A204.1 (cell line): ENCODE data around the gene CSMD2.
"Not testable (repeated sequence)": the region's sequence is repeated elsewhere in the genome, so short reads cannot be mapped to it uniquely, and the experiment has no call there.

Experiments used
- FAIRE-seq: peaks from 2 replicates; lab custom pipeline; 2012; peaks lifted over from hg19 to GRCh38; lab: Jason Lieb, UNC

The CSMD2 gene

GRCh38 chr1:34108269-34108668, 56.8 kb downstream of the CSMD2 start:
- no peak for FAIRE-seq

GRCh38 chr1:34101151-34101550, 63.9 kb downstream of the CSMD2 start:
- no peak for FAIRE-seq

- FAIRE-seq: no peak
These were observed 64.7 kb downstream of the CSMD2 start for GRCh38 chr1:34100332-34100731.

- not testable (repeated sequence) for FAIRE-seq
These were observed 72.6 kb downstream of the CSMD2 start for GRCh38 chr1:34092399-34092798.

GRCh38 chr1:34089731-34090130, 75.3 kb downstream of the CSMD2 start:
- FAIRE-seq: no peak

- FAIRE-seq: no peak
These were observed 77.0 kb downstream of the CSMD2 start for GRCh38 chr1:34087986-34088385.

GRCh38 chr1:34086561-34086960, 78.5 kb downstream of the CSMD2 start:
- FAIRE-seq: no peak

GRCh38 chr1:34083974-34084373, 81.1 kb downstream of the CSMD2 start:
- FAIRE-seq: no peak

- not testable (repeated sequence) for FAIRE-seq
These were observed 82.9 kb downstream of the CSMD2 start for GRCh38 chr1:34082085-34082670.

GRCh38 chr1:34078383-34078782, 86.6 kb downstream of the CSMD2 start:
- no peak for FAIRE-seq

- FAIRE-seq: no peak
These were observed 89.5 kb downstream of the CSMD2 start for GRCh38 chr1:34075576-34075975.

- FAIRE-seq: no peak
These were observed 91.9 kb downstream of the CSMD2 start for GRCh38 chr1:34073028-34073695.

- FAIRE-seq: no peak
These were observed 94.7 kb downstream of the CSMD2 start for GRCh38 chr1:34070201-34070836.

- no peak for FAIRE-seq
These were observed 97.9 kb downstream of the CSMD2 start for GRCh38 chr1:34066981-34067603.

GRCh38 chr1:34066166-34066565, 98.9 kb downstream of the CSMD2 start:
- no peak for FAIRE-seq

- no peak for FAIRE-seq
These were observed 99.5 kb downstream of the CSMD2 start for GRCh38 chr1:34065498-34065897.

GRCh38 chr1:34060901-34061415, 104.1 kb downstream of the CSMD2 start:
- no peak for FAIRE-seq

- no peak for FAIRE-seq
These were observed 104.8 kb downstream of the CSMD2 start for GRCh38 chr1:34060187-34060730.

- no peak for FAIRE-seq
These were observed 107.5 kb downstream of the CSMD2 start for GRCh38 chr1:34057347-34058130.

- no peak for FAIRE-seq
These were observed 109.2 kb downstream of the CSMD2 start for GRCh38 chr1:34055818-34056217.

- FAIRE-seq: no peak
These were observed 110.1 kb downstream of the CSMD2 start for GRCh38 chr1:34054920-34055319.

GRCh38 chr1:34053660-34054059, 111.4 kb downstream of the CSMD2 start:
- FAIRE-seq: no peak
